ENCODE data around the gene SLC16A12.

Gene SLC16A12

DNA sequence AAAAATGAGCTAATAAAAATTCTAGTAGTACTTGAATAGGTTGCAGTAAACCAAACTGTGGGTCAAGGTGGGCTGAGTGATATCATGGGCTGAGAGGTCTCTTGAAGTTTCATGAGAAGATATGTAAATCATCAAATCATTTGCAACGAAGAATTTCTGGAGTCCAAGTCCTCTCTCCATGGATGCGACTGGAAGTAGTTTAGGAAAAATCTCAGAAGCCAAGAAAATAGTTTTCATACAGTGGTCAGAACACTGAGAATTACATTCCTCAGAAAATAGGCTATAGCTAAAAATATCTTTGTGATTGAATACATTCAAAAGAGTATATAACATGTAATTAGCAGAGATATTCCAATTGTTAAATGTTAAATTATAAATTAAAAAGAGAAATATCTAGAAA is 146.6 kb downstream of the SLC16A12 start:
- no peak for DNase-seq

DNA sequence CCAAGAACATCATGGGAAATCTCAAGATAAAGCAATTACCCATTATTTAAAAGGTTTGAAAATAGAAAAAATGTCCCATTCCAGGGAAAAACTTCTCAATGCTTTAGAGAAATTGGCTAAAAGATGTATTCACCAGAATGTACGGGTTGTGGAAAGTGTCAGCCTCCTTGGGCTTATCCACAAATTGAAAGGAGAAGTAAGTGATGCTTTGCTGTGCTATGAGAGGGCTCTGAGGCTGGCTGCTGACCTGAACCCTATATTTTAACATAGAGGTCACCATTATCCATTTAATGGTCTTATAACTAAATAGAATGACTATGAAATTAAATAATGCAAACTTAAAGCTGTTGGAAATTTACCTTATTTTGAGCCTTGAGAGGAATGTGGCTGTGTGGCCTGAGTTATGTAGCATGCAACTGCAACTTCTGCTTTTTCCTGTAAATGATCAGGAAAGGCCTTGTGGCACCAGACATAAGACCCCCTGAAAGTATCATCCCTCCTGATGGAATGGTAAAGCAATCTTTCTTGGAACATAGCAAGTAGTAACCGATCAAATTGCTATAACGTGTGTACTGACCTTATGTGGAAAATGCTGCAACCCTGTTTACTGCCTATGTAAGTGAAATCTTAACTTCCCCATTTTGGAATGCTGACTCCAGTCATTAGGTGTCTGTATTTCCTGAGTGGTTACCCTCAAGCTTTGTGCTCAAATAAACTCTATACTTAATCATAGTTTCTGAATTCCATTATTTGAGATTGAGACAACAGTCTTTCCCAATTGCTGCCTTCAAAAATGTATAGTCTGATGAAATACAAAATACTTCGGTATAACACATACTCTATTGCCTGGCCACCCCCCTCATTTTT is 150.7 kb downstream of the SLC16A12 start:
- peak; percentile 51 for DNase-seq

DNA sequence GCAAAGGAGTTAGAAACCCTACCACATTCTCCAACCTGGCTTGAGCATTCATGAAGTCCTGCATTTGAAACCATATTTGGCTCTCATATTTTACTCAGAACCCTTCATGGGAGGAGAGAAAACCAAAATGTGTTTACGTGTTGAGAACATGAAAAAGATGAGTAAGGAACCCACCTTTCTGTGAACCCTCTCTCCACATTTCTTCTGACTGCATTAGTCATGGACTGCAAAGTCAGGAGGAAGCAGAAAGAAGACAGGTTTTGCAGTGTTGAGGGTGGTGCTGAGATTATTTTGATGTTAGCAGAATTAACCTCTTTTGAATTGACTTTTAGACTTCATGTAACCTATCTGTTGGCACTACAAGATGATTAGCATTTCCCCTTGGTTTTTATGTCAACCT is 152.6 kb downstream of the SLC16A12 start:
- DNase-seq = no peak
